ENCODE results near the gene HOXD4.

- TF ChIP-seq CTCF (IDR thresholded peaks at IDR 0.05; ENCODE audit: low read depth, low read length, poor library complexity, severe bottlenecking) (no peak), EZH2phosphoT487 (IDR thresholded peaks at IDR 0.05; ENCODE audit: borderline replicate concordance, low read length) (no peak)
Observed at GRCh38 chr2:176112375-176113302, 38.7 kb upstream of the HOXD4 start.
